Naive thymus-derived CD4-positive, alpha-beta T cell (primary cell): Measurements from ENCODE around the gene KIAA0040. TPM values are rescaled to one million over a fixed set of nuclear protein-coding genes. Genes with fewer than 3 reads are reported as not detected.

Experiments used
- ATAC-seq: fragments of 150-1000 bp; cut with Tn5 transposase; 2 replicates; pipeline ENCODE4 v1.10.0; 2021; ENCODE audit warnings: mild to moderate bottlenecking, moderate library complexity
- CTCF ChIA-PET: fragments of 350-600 bp; sonication (Branson Sonifier 250); formaldehyde crosslinking; loops from one replicate; lab custom pipeline; 2021; ENCODE audit warnings: antibody characterized with exemption; lab: Charles Lee
- POLR2A ChIA-PET: fragments of 350-600 bp; sonication (Branson Sonifier 250); formaldehyde crosslinking; loops from one replicate; lab custom pipeline; 2021; ENCODE audit warnings: antibody characterized with exemption, inconsistent platforms; lab: Charles Lee
- DNase-seq, 9 donors: peaks; one replicate each; pipeline versions ENCODE4 v3.0.0 to v3.0.0-alpha.2; 2020 to 2022; ENCODE audit warnings: mixed read lengths in 1 of 9
- H3K27ac ChIP-seq: one replicate; pipeline ENCODE4 v1.7.0; 2013; ENCODE audit warnings: mild to moderate bottlenecking, low read depth, low read length, moderate library complexity
- H3K27me3 ChIP-seq, 2 donors: one replicate each; pipeline ENCODE4 v1.7.0; 2013; ENCODE audit warnings: low read length in 2 of 2, mild to moderate bottlenecking in 2 of 2, moderate library complexity in 2 of 2; ENCODE audit not compliant: control insufficient read depth in 2 of 2, insufficient read depth in 2 of 2
- H3K36me3 ChIP-seq, 3 experiments: 1 replicate in 2 of 3; 2 replicates in 1 of 3; pipeline ENCODE4 v1.7.0; 2013; ENCODE audit warnings: low read length in 3 of 3, mild to moderate bottlenecking in 3 of 3, moderate library complexity in 1 of 3; ENCODE audit not compliant: insufficient read depth in 3 of 3, control insufficient read depth in 2 of 3
- H3K4me1 ChIP-seq, 2 donors: one replicate each; pipeline ENCODE4 v1.7.0; 2013; ENCODE audit warnings: low read length in 2 of 2, mild to moderate bottlenecking in 2 of 2, moderate library complexity in 1 of 2; ENCODE audit not compliant: control insufficient read depth in 2 of 2, insufficient read depth in 2 of 2
- H3K4me3 ChIP-seq: 2 replicates; pipeline ENCODE4 v1.7.0; 2013; ENCODE audit warnings: mild to moderate bottlenecking, low read length
- H3K9me3 ChIP-seq, 3 experiments: 1 replicate in 2 of 3; 2 replicates in 1 of 3; pipeline ENCODE4 v1.7.0; 2013; ENCODE audit warnings: low read length in 3 of 3; ENCODE audit not compliant: control insufficient read depth in 2 of 3
- H3K27ac Mint-ChIP-seq, 9 donors: one replicate each; pipeline ENCODE4 v1.8.0; 2020 to 2022; ENCODE audit warnings: mixed read lengths in 9 of 9, mild to moderate bottlenecking in 8 of 9, moderate library complexity in 5 of 9, inconsistent platforms in 2 of 9
- H3K27me3 Mint-ChIP-seq, 5 donors: one replicate each; pipeline ENCODE4 v1.8.0; 2021 to 2022; ENCODE audit warnings: mixed read lengths in 5 of 5, mild to moderate bottlenecking in 1 of 5
- H3K36me3 Mint-ChIP-seq, 5 donors: one replicate each; pipeline ENCODE4 v1.8.0; 2020 to 2022; ENCODE audit warnings: mixed read lengths in 5 of 5, mild to moderate bottlenecking in 3 of 5, inconsistent platforms in 1 of 5
- H3K4me1 Mint-ChIP-seq, 7 donors: one replicate each; pipeline ENCODE4 v1.8.0; 2020 to 2022; ENCODE audit warnings: mixed read lengths in 7 of 7, mild to moderate bottlenecking in 3 of 7, inconsistent platforms in 1 of 7
- H3K4me3 Mint-ChIP-seq, 10 donors: one replicate each; pipeline ENCODE4 v1.8.0; 2020 to 2022; ENCODE audit warnings: mild to moderate bottlenecking in 10 of 10, mixed read lengths in 10 of 10, moderate library complexity in 6 of 10, inconsistent platforms in 2 of 10
- H3K9me3 Mint-ChIP-seq, 11 donors: one replicate each; pipeline ENCODE4 v1.8.0; 2020 to 2022; ENCODE audit warnings: mixed read lengths in 11 of 11, mild to moderate bottlenecking in 4 of 11, inconsistent platforms in 1 of 11, moderate library complexity in 1 of 11
- intact Hi-C, 2 donors: fragments of 100-400 bp; cut with micrococcal nuclease; formaldehyde crosslinking; loops; one replicate each; pipeline ENCODE4 v1.15.1; 2023
- polyA plus RNA-seq, 2 donors: library from polyadenylated mRNA; unstranded; fragments of 300-500 nt; fragmentation: Illumina TruSeq; gene quantifications; one replicate each; pipeline ENCODE4 v1.2.3, GENCODE V29; 2021
- total RNA-seq, 6 experiments: library from RNA in 5 of 6; stranded (reverse) in 5 of 6; gene quantifications; 1 replicate in 5 of 6; 2 replicates in 1 of 6; pipeline ENCODE4 v1.2.3 and lab custom pipeline; 2021 to 2026

The KIAA0040 gene
- total and polyA plus RNA-seq, 7 experiments from 2014 or later = 21.7 to 88.1 (median 30.2) TPM

DNA sequence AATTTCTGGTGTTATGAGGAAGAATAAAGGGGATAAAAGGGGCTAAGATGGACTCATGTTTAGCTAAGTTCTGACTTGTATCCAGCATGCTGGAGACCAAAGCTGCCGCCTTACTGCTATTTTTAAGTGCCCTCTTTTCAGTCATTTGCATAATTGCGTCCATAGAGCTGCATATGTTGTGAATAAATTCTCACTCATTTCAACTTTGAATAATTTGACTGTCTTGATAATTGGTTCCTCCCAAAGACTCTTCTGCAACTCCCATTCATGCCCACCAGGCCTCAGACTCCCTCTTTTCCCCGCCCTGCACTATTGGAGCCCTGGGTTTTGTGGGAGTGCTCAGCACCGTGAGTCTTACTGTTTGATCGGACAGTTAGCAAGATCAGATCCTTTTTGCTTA is 45.0 kb downstream of the KIAA0040 start:
- H3K36me3 ChIP-seq = no peaks in the 10 kb centered on the region
- H3K4me3 Mint-ChIP-seq = no peak overlapping the region
- CTCF ChIA-PET = interaction anchor here (0.6 to 8.7 kb wide), 5 partner anchors 12 to 192 kb away, joined by 3 to 182 read pairs (median 4); no protein-coding TSS in a partner anchor
- DNase-seq (no peak), ATAC-seq (no peak)
- no peak overlapping the region for H3K4me3 ChIP-seq
- peaks cover 0 to 2% (median 0%) of the 10 kb centered on the region in 11 donors for H3K9me3 Mint-ChIP-seq
- POLR2A ChIA-PET = interaction anchor here (0.9 kb wide), 1 partner anchor 124 kb away, joined by 4 read pairs; no protein-coding TSS in a partner anchor
- H3K4me1 ChIP-seq = no peaks in the 10 kb centered on the region
- peaks cover 18 to 49% (median 25%) of the 10 kb centered on the region in 5 donors for H3K27me3 Mint-ChIP-seq
- intact Hi-C loops = loop anchor here in 1 of 2 donors (5.0 kb wide), 1 partner anchor 740 kb away; no protein-coding TSS in a partner anchor
- H3K9me3 ChIP-seq = no peaks in the 10 kb centered on the region
- no peak overlapping the region for H3K27ac Mint-ChIP-seq
- H3K36me3 Mint-ChIP-seq = no peaks in the 10 kb centered on the region
- H3K27me3 ChIP-seq = no peaks in the 10 kb centered on the region
- peaks cover 0 to 8% (median 2%) of the 10 kb centered on the region in 7 donors for H3K4me1 Mint-ChIP-seq
- no peak overlapping the region for H3K27ac ChIP-seq

DNA sequence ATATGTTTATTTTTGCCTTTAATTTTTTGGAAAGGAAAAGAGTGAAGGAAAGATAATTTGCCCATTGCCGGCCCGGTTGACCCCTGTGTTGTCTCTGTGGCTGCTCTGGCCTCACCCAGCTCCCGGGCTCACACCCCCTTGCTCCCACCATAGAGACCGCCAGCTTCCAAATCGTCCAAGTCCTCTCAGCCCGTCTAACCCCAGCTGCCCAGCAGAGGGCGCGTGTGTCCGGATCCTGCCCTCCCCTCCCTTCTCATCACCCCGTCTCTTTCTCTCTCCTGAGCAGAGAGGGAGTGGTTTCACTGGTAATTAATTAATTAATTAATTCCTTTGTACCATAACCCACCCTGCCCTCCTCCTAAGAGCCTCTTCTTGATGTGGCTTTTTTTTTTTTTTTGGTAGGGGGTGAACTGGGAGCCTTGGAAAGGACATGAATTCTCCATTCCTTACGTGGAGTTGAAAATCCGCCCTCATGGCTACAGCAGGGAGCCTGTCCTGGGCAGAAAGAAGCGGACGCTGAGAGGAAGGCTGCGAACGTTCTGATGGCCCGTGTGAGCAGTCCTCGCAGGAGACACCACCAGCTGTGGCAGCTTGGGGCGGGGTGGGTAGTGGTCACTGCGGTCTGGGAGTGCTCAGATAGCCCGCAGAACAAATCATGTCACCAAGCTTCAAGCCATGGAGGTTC is 45.9 kb downstream of the KIAA0040 start:
- CTCF ChIA-PET = interaction anchor here (0.6 to 8.7 kb wide), 14 partner anchors 8 to 1545 kb away, joined by 3 to 182 read pairs (median 4); no protein-coding TSS in a partner anchor
- peaks cover 12 to 40% (median 18%) of the 10 kb centered on the region in 5 donors for H3K27me3 Mint-ChIP-seq

DNA sequence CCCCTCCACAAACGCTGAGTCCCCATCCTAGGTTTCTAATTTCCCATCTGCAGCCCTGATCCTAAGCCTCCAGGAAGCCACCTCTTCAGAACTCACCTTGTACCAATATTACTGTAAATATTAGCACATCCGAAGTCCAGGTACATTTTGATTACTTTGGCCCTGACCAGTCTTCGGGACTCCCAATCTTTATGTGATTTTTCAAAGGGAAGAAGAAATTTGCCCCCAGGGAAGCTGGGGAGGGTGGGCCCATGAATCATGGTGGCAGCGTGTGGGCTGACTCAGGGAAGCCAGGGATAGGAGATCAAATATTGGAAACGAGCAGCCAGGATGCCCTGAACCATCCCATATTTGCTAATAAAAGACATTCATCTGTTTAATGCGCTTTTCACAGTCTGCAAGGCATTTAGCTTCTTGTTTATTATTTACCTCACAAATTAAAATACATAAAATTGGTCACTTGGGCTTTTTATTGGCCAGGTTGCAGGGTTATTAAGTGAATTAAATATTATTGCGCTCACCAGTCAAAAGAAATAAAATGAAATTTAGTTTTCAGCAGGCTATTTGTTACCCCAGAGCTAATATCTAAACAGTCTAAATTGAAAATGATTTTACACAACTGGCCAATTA is 46.6 kb downstream of the KIAA0040 start:
- H3K27ac ChIP-seq = no peak overlapping the region
- H3K27me3 ChIP-seq = no peaks in the 10 kb centered on the region
- no peaks in the 10 kb centered on the region for H3K4me1 ChIP-seq
- CTCF ChIA-PET = interaction anchor here (0.7 to 8.7 kb wide), 11 partner anchors 9 to 1546 kb away, joined by 3 to 182 read pairs (median 4); no protein-coding TSS in a partner anchor
- H3K27me3 Mint-ChIP-seq = peaks cover 6 to 36% (median 12%) of the 10 kb centered on the region in 5 donors
- no peak overlapping the region for H3K4me3 Mint-ChIP-seq
- intact Hi-C loops = loop anchor here (1.0 to 5.0 kb wide), 2 partner anchors 117 to 741 kb away; no protein-coding TSS in a partner anchor
- POLR2A ChIA-PET = no interaction called here
- no peaks in the 10 kb centered on the region for H3K36me3 Mint-ChIP-seq
- peak overlapping the region in 1 of 9 donors; percentile 74 for H3K27ac Mint-ChIP-seq
- H3K36me3 ChIP-seq = no peaks in the 10 kb centered on the region
- ATAC-seq (no peak), DNase-seq (no peak)
- H3K4me3 ChIP-seq = no peak overlapping the region
- peaks cover 0 to 9% (median 0%) of the 10 kb centered on the region in 7 donors for H3K4me1 Mint-ChIP-seq
- H3K9me3 Mint-ChIP-seq = peaks cover 0 to 2% (median 0%) of the 10 kb centered on the region in 11 donors
- H3K9me3 ChIP-seq = no peaks in the 10 kb centered on the region

More for the DNA sequence above, 45.9 kb downstream of the KIAA0040 start:
- no peaks in the 10 kb centered on the region for H3K36me3 Mint-ChIP-seq
- peaks cover 0 to 8% (median 2%) of the 10 kb centered on the region in 7 donors for H3K4me1 Mint-ChIP-seq
- ATAC-seq (peak; percentile 86), DNase-seq (peak; percentile 30 to 69 (median 54))
- Histone ChIP-seq H3K9me3 (no peaks in the 10 kb centered on the region), H3K4me1 (no peaks in the 10 kb centered on the region), H3K4me3 (no peak overlapping the region), H3K36me3 (no peaks in the 10 kb centered on the region), H3K27me3 (no peaks in the 10 kb centered on the region), H3K27ac (no peak overlapping the region)
- intact Hi-C loops = loop anchor here (1.0 to 5.0 kb wide), 2 partner anchors 117 to 741 kb away; no protein-coding TSS in a partner anchor
- H3K4me3 Mint-ChIP-seq = no peak overlapping the region
- H3K9me3 Mint-ChIP-seq = peaks cover 0 to 2% (median 0%) of the 10 kb centered on the region in 11 donors
- POLR2A ChIA-PET = interaction anchor here (0.5 to 0.6 kb wide), 2 partner anchors 10 to 107 kb away, joined by 3 read pairs; no protein-coding TSS in a partner anchor
- H3K27ac Mint-ChIP-seq = peak overlapping the region in 1 of 9 donors; percentile 2

DNA sequence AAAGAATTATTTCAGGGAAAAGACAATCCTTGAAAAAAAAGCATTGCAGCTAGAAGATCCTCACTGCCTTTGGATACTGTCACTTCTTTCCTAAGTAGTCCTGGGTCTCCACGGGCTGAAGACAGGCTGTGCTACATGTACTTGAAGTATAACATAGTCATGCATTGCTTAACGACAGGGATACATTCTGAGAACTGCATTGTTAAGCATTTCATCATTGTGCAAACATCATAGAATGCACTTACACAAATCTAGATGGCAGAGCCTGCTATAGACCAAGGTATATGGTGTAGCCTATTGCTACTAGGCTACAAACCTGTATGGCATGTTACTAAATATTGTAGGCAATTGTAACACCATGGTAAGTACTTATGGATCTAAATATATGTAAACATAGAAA is 54.0 kb downstream of the KIAA0040 start:
- POLR2A ChIA-PET = no interaction called here
- intact Hi-C loops = no loop called here
- Histone ChIP-seq H3K27ac (no peak overlapping the region), H3K36me3 (no peaks in the 10 kb centered on the region), H3K4me3 (no peak overlapping the region), H3K4me1 (no peaks in the 10 kb centered on the region), H3K9me3 (no peaks in the 10 kb centered on the region), H3K27me3 (no peaks in the 10 kb centered on the region)
- CTCF ChIA-PET = interaction anchor here (0.6 kb wide), 1 partner anchor 39 kb away, joined by 4 read pairs; no protein-coding TSS in a partner anchor
- Mint-ChIP-seq H3K4me1 (peaks cover 0 to 5% (median 0%) of the 10 kb centered on the region in 7 donors), H3K4me3 (no peak overlapping the region), H3K9me3 (no peaks in the 10 kb centered on the region), H3K36me3 (peaks cover 0 to 5% (median 0%) of the 10 kb centered on the region in 5 donors), H3K27me3 (peaks cover 17 to 34% (median 30%) of the 10 kb centered on the region in 5 donors), H3K27ac (no peak overlapping the region)
- DNase-seq = no peak
- ATAC-seq = no peak

DNA sequence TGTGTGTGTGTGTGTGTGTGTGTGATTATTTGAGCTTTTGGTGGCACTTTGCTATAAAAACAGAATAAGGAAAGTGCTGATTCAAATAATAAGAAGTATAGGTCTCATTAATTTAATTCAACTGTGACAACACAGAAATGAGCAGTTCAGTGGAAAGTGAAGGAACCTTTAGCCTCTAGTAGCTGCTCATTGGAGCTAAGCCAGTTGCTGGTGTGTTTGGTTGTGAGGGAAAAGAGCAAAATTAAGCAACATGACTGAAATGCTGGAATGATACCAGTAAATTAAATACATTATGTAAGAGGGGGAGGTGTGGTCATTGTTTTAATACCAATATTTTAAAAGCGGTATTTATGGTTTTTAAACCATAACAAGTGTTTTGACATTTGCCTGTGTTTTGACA is 55.2 kb downstream of the KIAA0040 start:
- ATAC-seq (no peak), DNase-seq (no peak)
- Mint-ChIP-seq H3K36me3 (peaks cover 0 to 5% (median 0%) of the 10 kb centered on the region in 5 donors), H3K27ac (no peak overlapping the region), H3K4me1 (peaks cover 0 to 5% (median 0%) of the 10 kb centered on the region in 7 donors), H3K9me3 (no peaks in the 10 kb centered on the region), H3K27me3 (peaks cover 17 to 34% (median 29%) of the 10 kb centered on the region in 5 donors), H3K4me3 (no peak overlapping the region)
- Histone ChIP-seq H3K27me3 (no peaks in the 10 kb centered on the region), H3K4me1 (no peaks in the 10 kb centered on the region), H3K4me3 (no peak overlapping the region), H3K9me3 (no peaks in the 10 kb centered on the region), H3K36me3 (no peaks in the 10 kb centered on the region), H3K27ac (no peak overlapping the region)
- intact Hi-C loops = no loop called here
- ChIA-PET CTCF (interaction anchor here (1.3 kb wide), 1 partner anchor 14 kb away, joined by 5 read pairs; no protein-coding TSS in a partner anchor), POLR2A (interaction anchor here (0.7 kb wide), 1 partner anchor 1532 kb away, joined by 3 read pairs; no protein-coding TSS in a partner anchor)

DNA sequence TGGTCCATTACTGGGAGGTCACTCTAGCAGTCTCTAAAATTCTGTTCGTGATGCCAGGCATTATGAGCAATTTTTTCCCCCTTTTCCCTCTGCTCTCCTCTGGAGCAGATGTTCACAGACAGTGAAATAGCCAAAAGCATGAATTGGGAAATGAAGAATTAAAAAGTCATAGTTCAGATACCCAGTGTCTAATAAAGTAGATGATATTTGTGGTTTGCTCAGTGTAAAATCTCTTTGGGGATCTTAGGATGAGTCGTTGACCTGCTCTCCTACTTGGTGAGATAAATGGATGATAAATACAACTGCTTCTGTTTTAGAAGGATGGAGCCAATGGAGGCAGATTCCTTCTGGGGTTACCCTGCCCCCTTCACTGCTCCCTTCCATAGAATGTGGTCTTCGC is 56.3 kb downstream of the KIAA0040 start:
- Histone ChIP-seq H3K27ac (no peak overlapping the region), H3K4me3 (no peak overlapping the region), H3K9me3 (no peaks in the 10 kb centered on the region), H3K36me3 (no peaks in the 10 kb centered on the region), H3K4me1 (no peaks in the 10 kb centered on the region), H3K27me3 (no peaks in the 10 kb centered on the region)
- no peak for ATAC-seq
- Mint-ChIP-seq H3K27ac (peak overlapping the region in 1 of 9 donors; percentile 18), H3K4me3 (no peak overlapping the region), H3K27me3 (peaks cover 17 to 35% (median 29%) of the 10 kb centered on the region in 5 donors), H3K9me3 (no peaks in the 10 kb centered on the region), H3K4me1 (peaks cover 0 to 2% (median 0%) of the 10 kb centered on the region in 7 donors), H3K36me3 (peaks cover 0 to 5% (median 0%) of the 10 kb centered on the region in 5 donors)
- CTCF ChIA-PET = interaction anchor here (1.6 kb wide), 1 partner anchor 10 kb away, joined by 4 read pairs; no protein-coding TSS in a partner anchor
- DNase-seq = no peak
- POLR2A ChIA-PET = no interaction called here
- intact Hi-C loops = no loop called here
